K562 (cell line): ENCODE results near the gene CENPA. TPM values are rescaled to one million over a fixed set of nuclear protein-coding genes. Genes with fewer than 3 reads are reported as not detected.

ENCODE experiments used
- DACH1 ChIP-seq: fragments of 450-650 bp; IDR thresholded peaks from 2 replicates; pipeline ENCODE4 v1.6.1; 2018; ENCODE audit not compliant: partially characterized antibody
- DDX20 ChIP-seq: fragments of 450-650 bp; IDR thresholded peaks from 2 replicates; pipeline ENCODE4 v1.6.1; 2016; ENCODE audit warnings: missing genetic modification characterization, low read depth, mild to moderate bottlenecking, missing compliant biosample characterization, moderate library complexity
- HMG20A ChIP-seq: fragments of 450-650 bp; formaldehyde crosslinking; conservative IDR thresholded peaks from 2 replicates; pipeline ENCODE4 v1.4.0; 2020; ENCODE audit warnings: mild to moderate bottlenecking, mixed read lengths
- ID3 ChIP-seq, 2 experiments: fragments of 250-450 bp in 1 of 2; fragments of 450-650 bp in 1 of 2; sonication (Bioruptor Pico) in 1 of 2; IDR thresholded peaks; 2 replicates each; pipeline versions ENCODE4 v1.6.1 to v1.8.0; 2016 to 2021; ENCODE audit warnings: mild to moderate bottlenecking in 2 of 2, moderate library complexity in 2 of 2, missing compliant biosample characterization in 1 of 2, missing genetic modification characterization in 1 of 2
- NR2C1 ChIP-seq, 2 experiments: fragments of 450-650 bp; IDR thresholded peaks; 2 replicates each; pipeline ENCODE4 v1.6.1; 2017; ENCODE audit warnings: mild to moderate bottlenecking in 2 of 2, antibody characterized with exemption in 1 of 2, inconsistent platforms in 1 of 2, missing compliant biosample characterization in 1 of 2, missing genetic modification characterization in 1 of 2
- REST ChIP-seq, 2 experiments: fragments of 450-650 bp; formaldehyde crosslinking in 1 of 2; IDR thresholded peaks; 2 replicates each; pipeline versions ENCODE4 v1.4.0 to v1.6.1; 2014 to 2020; ENCODE audit warnings: mild to moderate bottlenecking in 2 of 2, borderline replicate concordance in 1 of 2, low read depth in 1 of 2
- SMARCA4 ChIP-seq: fragments of 450-650 bp; IDR thresholded peaks from 2 replicates; pipeline ENCODE4 v1.6.1; 2016
- TRIM25 ChIP-seq: fragments of 450-650 bp; IDR thresholded peaks from 2 replicates; pipeline ENCODE4 v1.7.0; 2016; ENCODE audit warnings: borderline replicate concordance
- XRCC4 ChIP-seq: IDR thresholded peaks from one replicate; pipeline ENCODE4 v1.6.1; 2011; ENCODE audit not compliant: insufficient read depth, insufficient read length; ENCODE audit errors: extremely low read depth
- ZNF398 ChIP-seq: fragments of 250-450 bp; sonication (Bioruptor Pico); IDR thresholded peaks from 2 replicates; pipeline ENCODE4 v1.8.0; 2021; ENCODE audit warnings: moderate library complexity, mild to moderate bottlenecking, inconsistent platforms
- ZNF695 ChIP-seq: fragments of 450-650 bp; formaldehyde crosslinking; IDR thresholded peaks from 2 replicates; pipeline ENCODE4 v1.4.0; 2020; ENCODE audit warnings: mild to moderate bottlenecking, moderate library complexity
- polyA plus RNA-seq, 8 experiments: library from polyadenylated mRNA; depleted of rRNA in 4 of 8; stranded (reverse) in 5 of 8; unstranded in 3 of 8; fragments of >200 nt; fragmentation: Nextera tagmentation in 2 of 8; fragmentation: Illumina TruSeq in 1 of 8; extraction: Ambion mirVana in 2 of 8; extraction: Trizol in 1 of 8; gene quantifications; 2 replicates each; pipeline versions ENCODE4 v1.2.1 to v1.2.3, GENCODE V29; 2011 to 2014; ENCODE audit warnings: inconsistent platforms in 1 of 8, missing spikeins in 1 of 8
- total RNA-seq, 7 experiments: library from RNA; depleted of rRNA in 6 of 7; stranded (reverse); fragments of >200 nt in 6 of 7; fragmentation: Illumina TruSeq in 2 of 7; extraction: Trizol in 2 of 7; gene quantifications; 2 replicates each; pipeline versions ENCODE4 v1.2.1 to v1.2.3, GENCODE V29; 2011 to 2021; ENCODE audit warnings: low replicate concordance in 1 of 7

CENPA gene
- total and polyA plus RNA-seq, 9 of the 15 experiments (the other 6 are each of a cell fraction or from before 2014, with no cell fraction given) = 11.3 to 61.7 (median 44.7) TPM

- no peak for TF ChIP-seq ZNF398 (CRISPR knock-in tag)
- no peak for TF ChIP-seq ID3 (CRISPR knock-in tag; IDR thresholded peaks at IDR 0.05)
- TF ChIP-seq ID3 (tag; IDR thresholded peaks at IDR 0.05) = peak; percentile 84
- TF ChIP-seq HMG20A = no peak
- TF ChIP-seq DDX20 (tag) = no peak
- no peak for TF ChIP-seq DACH1
- peak; percentile 98 for TF ChIP-seq REST (IDR thresholded peaks at IDR 0.05; ENCODE audit: borderline replicate concordance)
- TF ChIP-seq REST (CRISPR knock-in tag; IDR thresholded peaks at IDR 0.05; ENCODE audit: low read depth) = peak; percentile 58; the same call in 1 of the 2 replicates
- TF ChIP-seq NR2C1 (IDR thresholded peaks at IDR 0.05) = peak; percentile 66; the same call in 1 of the 2 replicates
- TF ChIP-seq NR2C1 (tag; IDR thresholded peaks at IDR 0.05) = peak; percentile 79
- no peak for TF ChIP-seq TRIM25
- no peak for TF ChIP-seq XRCC4
- TF ChIP-seq SMARCA4 = peak; percentile 85
- no peak for TF ChIP-seq ZNF695
Measured at GRCh38 chr2:26757873-26758789, 27.7 kb upstream of the CENPA start (continued).
